Effector CD8-positive, alpha-beta T cell (primary cell): ENCODE measurements around the gene SLC12A9.
"Not testable (repeated sequence)": the region's sequence is repeated elsewhere in the genome, so short reads cannot be mapped to it uniquely, and the experiment has no call there.

Experiments
- DNase-seq: peaks from one replicate; lab custom pipeline; 2025; lab: John Stamatoyannopoulos, UW
- total RNA-seq, 4 experiments: gene quantifications; one replicate each; lab custom pipeline; 2026; lab: John Stamatoyannopoulos, UW

The SLC12A9 gene, protein sequence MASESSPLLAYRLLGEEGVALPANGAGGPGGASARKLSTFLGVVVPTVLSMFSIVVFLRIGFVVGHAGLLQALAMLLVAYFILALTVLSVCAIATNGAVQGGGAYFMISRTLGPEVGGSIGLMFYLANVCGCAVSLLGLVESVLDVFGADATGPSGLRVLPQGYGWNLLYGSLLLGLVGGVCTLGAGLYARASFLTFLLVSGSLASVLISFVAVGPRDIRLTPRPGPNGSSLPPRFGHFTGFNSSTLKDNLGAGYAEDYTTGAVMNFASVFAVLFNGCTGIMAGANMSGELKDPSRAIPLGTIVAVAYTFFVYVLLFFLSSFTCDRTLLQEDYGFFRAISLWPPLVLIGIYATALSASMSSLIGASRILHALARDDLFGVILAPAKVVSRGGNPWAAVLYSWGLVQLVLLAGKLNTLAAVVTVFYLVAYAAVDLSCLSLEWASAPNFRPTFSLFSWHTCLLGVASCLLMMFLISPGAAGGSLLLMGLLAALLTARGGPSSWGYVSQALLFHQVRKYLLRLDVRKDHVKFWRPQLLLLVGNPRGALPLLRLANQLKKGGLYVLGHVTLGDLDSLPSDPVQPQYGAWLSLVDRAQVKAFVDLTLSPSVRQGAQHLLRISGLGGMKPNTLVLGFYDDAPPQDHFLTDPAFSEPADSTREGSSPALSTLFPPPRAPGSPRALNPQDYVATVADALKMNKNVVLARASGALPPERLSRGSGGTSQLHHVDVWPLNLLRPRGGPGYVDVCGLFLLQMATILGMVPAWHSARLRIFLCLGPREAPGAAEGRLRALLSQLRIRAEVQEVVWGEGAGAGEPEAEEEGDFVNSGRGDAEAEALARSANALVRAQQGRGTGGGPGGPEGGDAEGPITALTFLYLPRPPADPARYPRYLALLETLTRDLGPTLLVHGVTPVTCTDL
- 49.2 to 100 (median 84.3) reads per million in 4 experiments for total RNA-seq

DNA sequence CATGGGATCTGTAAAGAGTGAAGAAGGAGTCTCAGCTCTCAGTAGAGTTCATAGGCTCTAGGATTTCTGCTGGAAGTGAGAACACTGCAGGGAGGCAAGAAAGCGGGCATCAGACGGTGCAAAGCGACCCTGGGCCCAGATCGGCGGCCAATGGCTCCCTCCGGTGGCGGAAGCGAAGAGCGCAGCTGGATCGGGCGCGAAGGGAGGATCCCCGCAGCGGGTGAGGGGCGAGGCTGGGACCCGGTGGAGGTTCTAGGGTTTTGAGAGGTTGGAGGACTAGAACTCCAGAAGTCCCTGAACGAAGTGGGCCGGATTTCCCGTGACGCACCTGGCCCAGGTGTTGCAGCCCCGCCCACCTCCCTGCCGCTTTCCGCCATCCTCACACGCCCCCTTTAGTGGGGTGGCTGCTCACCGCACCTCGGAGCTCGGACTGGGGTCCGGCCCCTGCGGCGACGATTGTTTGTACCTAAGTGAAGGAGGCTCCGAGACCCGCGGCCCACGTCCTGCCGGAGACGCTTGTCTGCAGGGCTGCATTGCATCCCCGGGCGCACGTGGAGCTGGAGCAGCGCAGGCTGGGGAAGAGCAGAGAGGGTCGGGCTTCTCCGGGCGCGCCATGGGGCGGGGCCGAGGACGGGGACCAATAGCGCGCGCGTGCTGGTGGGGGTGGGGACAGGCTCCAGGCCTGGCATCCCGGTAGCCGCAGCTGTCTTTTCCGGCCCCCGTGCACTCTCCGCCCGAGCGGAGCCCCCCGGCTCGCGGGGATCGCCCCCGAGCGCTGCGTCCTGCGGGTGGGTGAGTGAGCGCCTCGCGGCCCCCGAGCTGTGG is at the start of gene SLC12A9:
Gene SLC12A9 (plus strand): TSS at position 666 of the 825 bp plus-strand sequence. CDS start 1,485 bp downstream, outside the sequence.
- peak; percentile 78 for DNase-seq

DNA sequence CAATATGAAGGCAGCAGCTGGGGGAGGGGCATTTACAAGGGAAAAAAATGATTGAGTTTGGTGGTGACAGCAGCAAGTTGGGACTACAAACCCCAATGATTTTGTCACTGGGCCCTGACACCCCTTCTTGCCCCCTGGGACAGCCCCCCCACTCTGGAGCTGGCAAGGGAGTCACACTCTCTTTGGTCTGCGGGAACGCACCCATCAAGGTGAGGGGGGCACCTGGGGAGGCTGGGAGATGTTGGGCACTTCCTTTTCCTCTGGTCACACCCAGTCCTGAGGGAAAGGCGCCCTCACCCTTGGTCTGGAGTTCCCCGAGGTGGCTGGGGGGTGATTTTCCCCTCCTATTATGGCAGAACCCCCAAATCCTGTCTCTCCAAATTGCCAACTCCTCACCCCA is 49.6 kb upstream of the SLC12A9 start:
- DNase-seq: no peak

DNA sequence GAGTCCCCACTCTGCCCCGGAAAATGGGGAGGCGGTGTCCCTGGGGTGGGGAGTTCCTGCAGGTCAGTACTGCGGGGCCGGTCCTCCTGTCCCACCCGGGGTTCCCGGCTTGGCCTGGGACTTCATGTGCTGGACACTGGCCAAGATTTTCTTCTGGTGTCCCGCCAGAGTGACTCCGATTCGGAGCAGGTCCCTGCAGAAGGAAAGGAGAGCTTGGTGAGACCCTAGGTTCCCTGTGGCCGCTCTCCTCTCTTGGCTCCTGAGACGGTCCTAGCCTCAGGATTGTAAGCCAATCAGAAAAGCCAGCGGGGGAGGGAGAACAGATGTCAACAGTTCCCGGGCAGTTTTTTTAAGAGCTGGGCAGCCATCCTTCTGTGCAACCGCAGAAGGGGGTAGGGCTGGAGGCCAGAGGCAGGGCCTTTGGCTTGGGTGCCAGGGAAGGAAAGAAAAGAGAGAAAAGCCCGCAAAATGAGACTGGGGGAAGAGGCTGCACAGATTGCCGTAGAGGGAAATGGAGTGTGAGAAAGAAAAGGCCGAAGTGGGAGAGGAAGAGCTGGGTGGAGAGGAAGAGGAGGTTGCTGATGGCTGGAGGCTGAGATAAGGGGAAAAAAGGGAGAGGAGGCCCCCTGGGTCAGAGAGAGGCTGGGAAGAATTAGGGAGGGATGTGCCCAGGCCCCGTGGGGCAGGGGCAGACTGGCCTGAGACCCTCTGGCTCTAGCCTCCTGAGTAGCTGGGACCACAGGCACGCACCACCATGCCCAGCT is 48.9 kb upstream of the SLC12A9 start:
- DNase-seq: no peak

DNA sequence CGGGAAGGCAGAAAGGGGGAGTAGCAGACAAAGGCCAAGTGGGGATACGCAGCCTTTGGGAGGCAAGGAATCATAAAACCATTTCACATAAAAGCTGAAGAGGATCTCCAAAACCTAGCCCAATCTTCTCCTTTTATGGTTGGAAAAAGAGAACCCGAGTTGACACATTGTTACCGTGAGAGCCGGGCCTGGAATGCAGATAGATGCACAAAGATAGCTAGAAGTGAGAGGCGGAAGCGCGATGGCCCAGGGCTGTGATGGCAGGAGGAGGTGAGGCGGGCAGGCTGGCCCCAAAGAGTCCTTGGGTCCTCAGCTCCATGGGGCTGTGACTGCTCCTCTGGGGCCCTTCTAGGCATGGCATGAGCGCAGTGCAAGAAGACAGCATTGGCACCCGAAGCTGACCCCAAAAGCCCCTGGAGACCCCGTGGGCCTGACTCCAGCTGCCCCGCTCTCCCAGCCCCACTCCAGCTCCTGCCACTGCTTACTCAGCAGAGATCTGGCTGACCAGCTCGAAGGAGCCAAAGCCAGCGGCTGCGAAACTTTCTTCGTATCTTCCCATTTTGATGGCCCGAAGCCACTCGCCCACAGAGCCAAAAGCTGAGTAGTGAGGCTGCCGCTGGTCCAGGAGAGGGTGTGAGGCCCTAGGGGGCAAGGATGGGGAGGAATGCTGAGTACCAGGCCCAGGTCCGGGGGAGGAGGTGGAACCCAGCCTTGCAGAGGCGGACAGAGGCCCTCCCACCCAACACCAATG is 47.7 kb upstream of the SLC12A9 start:
- no peak for DNase-seq

DNA sequence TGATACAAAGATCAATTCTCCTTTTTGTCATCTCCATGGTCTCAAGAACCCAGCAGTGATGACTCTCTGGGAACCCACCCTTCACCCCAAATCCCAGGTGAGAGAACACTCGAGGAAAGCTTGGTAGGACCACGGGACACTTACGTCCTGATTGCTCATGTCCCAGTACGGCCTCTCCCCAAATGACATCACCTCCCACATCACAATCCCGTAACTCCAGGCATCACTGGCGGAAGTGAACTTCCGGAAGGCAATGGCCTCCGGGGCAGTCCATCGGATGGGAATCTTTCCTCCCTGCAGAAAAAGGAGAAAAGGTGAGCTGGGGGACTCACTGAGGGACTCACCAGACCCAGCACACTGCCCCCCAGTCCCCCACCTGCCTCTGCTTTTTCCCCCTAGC is 46.2 kb upstream of the SLC12A9 start:
- no peak for DNase-seq

DNA sequence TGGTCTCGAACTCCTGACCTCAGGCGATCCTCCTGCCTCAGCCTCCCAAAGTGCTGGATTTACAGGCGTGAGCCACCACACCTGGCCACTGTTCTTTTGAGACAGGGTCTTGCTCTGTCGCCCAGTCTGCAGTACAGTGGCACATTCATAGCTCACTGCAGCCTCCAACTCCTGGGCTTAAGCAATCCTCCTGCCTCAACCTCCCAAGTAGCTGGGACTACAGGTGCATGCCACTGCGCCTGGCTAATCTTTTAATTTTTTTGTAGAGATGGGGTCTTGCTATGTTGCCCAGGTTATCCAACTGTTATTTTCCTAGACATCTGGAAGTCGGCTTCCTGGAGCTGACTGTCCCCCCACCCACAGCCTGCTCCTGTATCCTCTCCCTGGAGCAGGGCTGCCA is 45.6 kb upstream of the SLC12A9 start:
- DNase-seq: not testable (repeated sequence)

DNA sequence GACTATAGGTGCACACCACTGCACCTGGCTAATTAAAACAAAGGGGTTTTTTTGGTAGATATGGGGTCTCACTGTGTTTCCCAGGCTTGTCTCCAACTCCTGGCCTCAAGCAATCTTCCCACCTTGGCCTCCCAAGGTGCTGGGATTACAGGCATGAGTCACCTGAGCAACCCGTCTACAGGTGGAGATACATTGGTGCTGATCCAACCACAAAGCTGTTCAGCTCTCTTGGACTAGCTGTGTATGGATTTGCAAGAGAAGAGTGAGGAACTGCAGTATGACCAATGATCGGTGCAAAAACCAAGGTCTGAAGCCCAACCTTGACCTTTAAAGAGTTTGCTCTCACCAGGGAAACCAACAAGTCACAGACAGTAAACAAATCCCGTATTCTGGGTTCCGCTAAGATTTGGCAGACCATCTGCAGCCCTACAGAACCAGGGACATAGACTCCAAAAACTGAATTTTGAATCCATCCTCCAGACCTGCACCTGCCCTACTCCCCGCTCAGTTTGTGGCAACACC is 44.1 kb upstream of the SLC12A9 start:
- no peak for DNase-seq

DNA sequence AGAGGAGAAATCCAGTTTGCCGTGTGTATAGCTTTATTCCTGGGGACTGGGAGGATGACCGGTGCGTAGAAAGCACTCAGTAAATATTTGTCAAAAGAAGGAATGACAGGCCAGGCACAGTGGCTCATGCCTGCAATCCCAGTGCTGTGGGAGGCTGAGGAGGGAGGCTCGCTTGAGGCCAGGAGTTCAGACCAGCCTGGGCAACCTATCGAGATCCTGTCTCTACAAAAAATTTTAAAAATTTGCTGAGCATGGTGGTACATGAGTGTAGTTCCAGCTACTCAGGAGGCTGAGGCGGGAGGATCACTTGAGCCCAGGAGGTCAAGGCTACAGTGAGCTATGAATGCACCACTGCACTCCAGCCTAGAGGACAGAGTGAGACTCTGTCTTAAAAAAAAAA is 41.0 kb upstream of the SLC12A9 start:
- DNase-seq: no peak

DNA sequence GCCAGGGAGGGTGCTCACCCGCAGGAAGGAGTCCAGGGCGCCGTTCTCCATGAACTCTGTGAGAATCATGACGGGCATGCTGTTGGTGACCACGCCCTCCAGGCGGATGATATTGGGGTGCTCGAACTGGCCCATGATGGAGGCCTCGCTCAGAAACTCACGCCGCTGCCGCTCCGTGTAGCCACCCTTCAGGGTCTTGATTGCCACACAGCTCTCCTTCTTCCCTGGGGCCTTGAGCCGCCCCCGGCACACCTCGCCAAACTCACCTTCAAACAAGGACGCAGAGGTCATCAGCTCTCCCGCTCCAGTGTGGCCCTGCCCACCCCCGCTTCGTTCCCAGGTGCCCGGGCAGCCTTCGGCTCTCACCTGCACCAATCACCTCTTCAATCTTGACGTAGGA is 39.8 kb upstream of the SLC12A9 start:
- no peak for DNase-seq

DNA sequence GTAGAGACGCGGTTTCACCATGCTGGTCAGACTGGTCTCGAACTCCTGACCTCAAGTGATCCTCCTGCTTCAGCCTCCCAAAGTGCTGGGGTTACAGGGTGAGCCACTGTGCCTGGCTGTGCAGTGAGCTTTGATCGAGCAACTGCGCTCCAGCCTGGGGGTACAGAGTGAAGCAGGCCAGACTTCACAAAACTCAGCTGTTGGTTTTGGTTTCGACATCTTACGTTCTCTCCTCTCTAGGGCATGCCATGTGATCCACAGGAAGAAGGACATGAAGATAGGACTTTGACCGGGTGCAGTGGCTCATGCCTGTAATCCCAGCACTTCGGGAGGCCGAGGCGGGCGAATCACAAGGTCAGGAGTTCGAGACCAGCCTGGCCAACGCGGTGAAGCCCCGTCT is 36.0 kb upstream of the SLC12A9 start:
- DNase-seq: not testable (repeated sequence)

DNA sequence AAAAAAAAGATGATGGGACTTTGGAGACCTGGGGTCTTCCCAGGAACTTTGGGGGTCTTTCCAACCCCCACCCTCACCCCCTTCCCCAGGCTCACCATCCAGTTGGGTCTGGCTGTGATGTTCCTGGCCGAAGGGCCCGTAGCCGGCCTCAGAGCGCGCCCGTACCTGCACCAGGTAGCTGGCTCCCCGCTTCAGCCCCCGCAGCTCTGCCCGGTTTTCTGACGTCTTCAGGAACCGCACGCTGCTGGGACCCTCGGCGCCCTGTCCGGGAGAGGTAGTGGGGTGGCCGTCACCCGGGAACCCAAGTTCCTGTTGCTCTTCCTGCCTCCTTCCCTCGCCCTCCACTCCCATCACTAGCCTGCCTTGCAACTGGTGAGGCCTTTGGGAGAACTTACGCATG is 35.4 kb upstream of the SLC12A9 start:
- no peak for DNase-seq

DNA sequence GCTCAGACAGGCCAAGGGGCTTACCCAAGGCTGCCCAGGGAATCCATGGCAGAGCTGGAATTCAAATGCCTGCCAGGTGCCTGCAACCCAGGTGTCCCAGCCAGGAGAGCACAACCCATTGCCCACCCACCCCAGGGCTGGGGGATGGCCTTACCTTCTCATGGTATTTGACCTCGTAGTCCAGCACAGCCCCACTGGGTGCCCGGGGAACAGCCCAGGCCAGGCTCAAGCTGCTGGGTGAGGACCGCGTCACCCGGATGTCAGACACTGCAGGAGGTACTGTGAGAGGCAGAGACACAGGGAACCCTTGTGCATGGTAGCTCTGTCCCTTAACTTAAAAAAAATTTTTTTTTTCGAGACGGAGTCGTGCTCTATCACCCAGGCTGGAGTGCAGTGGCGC is 34.1 kb upstream of the SLC12A9 start:
- DNase-seq: no peak

DNA sequence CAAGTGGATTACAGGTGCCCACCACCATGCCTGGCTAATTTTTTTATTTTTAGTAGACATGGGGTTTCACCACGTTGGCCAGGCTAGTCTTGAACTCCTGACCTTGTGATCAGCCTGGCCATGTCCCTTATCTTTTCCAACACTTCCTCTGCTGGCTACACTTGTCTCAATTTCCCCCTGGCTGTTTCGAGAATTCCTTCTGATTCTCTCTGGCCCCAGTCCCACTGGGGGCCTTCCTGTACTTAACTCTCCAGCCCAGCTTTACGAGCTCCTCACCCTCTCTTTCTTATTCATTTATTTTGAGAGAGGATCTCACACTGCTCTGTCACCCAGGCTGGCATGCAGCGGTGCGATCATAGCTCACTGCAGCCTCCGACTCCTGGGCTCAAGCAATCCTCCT is 33.7 kb upstream of the SLC12A9 start:
- DNase-seq: no peak

DNA sequence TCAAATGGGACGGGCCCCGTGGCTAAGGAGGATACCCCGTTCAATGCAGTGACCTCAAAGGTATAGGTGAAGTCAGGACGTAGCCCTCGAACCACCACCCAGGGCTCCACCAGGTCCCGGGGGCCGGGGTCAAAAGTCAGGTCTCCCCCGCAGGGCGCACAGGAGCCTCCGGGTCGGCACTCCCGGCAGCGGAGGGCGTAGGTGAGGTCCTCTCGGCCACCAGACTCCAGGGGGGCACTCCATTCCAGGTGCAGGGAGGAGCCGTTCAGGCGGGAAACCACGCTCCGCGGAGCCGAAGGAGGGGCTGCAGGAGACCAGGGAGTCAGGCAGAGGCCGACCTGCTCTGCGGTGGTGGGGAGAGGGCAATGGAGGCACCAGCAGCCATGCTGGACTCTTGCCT is 32.9 kb upstream of the SLC12A9 start:
- no peak for DNase-seq

DNA sequence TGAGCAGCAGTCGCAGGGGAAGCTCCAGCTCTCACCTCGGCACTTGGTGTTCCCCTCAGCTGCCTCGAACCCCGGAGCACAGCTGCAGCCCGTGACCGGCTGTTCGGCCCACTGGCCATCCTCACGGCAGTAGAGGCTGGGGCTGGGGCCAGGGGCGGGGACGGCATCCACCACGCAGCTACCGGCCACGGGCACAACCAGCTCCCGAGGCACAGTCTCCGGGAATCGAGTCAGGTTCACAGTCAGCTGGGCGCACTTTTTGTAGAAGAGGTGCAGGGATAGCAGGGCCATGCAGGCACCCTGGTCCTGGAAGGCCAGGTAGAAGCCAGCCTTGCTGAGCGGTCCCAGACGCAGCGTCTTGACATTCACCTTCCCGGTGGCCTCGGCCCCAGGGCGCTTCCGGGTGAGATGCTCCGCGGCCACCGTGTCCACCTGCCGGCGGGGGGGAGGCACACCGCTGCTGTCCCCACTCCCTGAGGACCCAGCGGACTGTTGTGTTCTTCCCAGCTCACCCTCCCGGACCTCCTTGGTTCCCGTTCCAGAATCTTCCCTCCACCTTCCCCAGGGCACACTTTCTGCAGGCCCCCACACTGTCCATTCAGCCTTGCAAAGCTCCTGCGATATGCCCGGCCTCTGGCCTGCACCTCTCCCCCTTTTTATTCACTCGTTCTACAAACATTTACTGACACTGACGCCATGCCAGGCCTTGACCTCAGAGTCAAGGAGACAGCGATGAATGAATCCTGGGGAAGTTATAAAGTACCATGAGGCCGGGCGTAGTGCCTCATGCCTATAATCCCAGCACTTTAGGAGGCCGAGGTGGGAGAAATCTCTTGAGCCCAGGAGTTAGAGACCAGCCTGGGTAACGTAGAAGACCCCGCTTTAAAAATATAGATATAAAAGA is 30.0 kb upstream of the SLC12A9 start:
- no peak for DNase-seq

DNA sequence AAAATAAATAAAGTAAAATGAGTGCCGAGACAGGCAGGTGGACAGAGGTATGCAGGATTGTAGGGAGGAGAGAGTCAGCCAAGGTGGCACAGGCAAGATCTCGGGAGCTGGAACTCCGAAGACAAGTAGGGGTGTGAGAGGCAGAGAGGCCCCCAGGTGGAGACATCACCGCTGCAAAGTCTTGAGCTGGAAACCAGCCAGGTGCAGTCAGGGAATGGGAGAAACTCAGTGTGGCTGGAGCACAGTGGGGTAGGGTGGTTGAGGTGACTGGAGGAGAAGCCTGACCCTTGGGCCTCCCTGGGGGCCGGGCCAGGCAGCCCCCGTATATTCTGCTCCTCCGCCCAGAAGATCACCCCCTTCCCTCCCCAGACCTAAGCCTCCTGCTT is 29.4 kb upstream of the SLC12A9 start:
- DNase-seq: no peak

DNA sequence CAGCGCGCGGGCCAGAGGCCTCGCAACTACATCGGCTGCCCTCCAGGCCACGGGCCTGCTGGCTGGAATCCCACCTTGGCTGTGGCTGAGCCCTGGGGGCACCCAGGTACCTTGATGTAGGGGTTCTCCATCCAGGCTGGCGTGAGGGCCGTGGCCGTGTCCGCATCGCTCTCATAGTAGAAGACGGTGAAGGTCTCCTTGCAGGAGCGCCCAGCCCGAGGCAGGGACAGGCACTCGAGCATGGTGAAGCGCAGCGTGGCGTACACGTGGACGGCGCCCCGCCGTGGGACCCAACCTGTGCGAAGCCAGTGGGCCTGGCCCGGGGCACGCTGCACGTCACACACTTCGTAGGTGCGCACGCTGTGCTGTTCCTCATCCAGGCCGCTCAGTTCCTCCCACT is 29.0 kb upstream of the SLC12A9 start:
- DNase-seq: no peak

DNA sequence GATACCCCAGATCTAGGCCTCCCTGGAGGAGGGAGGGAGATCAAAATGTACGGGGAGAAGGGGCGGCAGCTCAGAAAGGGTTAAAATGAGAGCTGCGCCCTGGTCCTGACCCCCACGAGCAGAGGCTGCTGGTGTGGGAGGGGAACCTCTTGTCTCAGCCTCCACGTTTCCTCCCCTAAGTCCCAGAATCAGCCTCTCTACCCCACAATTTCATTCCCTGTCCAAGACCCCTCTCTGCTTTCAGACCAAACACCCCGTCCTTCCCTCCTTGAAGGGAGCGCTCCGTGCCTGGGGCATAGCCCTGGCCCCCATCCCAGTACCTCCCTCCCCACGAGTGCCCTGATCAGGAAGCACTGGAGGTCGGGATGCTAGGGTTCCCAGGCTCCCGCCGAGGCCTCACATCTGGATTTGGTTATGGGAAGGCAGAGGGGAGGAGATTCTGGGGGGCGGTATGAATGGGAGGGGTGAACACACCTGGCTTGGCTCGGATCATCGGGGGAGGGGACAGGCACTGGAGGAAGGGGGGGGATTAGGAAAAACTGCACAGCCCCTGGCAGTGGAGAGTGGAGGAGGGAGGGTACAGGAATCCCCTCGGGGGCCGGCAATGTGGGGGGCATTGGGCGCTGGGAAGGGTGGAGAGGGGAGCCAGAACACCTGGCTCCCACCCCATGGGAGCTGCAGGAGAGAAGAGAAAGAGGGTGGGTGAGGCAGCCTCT is 27.9 kb upstream of the SLC12A9 start:
- no peak for DNase-seq
